Duodenal mucosa (tissue), 2 donors: ENCODE measurements around the gene TOLLIP.

Experiments
- H3K27ac ChIP-seq: one replicate; pipeline ENCODE4 v1.7.0; 2013; ENCODE audit warnings: low read depth, low read length
- H3K27me3 ChIP-seq, 2 donors: one replicate each; pipeline ENCODE4 v1.7.0; 2013; ENCODE audit warnings: low read length in 2 of 2, control low read depth in 1 of 2; ENCODE audit not compliant: insufficient read depth in 2 of 2, control insufficient read depth in 1 of 2
- H3K36me3 ChIP-seq, 2 donors: one replicate each; pipeline ENCODE4 v1.7.0; 2013; ENCODE audit warnings: low read length in 2 of 2, control low read depth in 1 of 2; ENCODE audit not compliant: insufficient read depth in 2 of 2, control insufficient read depth in 1 of 2
- H3K4me1 ChIP-seq, 2 donors: one replicate each; pipeline ENCODE4 v1.7.0; 2013; ENCODE audit warnings: low read length in 2 of 2, control low read depth in 1 of 2; ENCODE audit not compliant: insufficient read depth in 2 of 2, control insufficient read depth in 1 of 2
- H3K4me3 ChIP-seq, 2 donors: one replicate each; pipeline ENCODE4 v1.7.0; 2013; ENCODE audit warnings: low read length in 2 of 2, low read depth in 1 of 2
- H3K9ac ChIP-seq, 2 donors: one replicate each; pipeline ENCODE4 v1.7.0; 2013; ENCODE audit warnings: low read length in 2 of 2, low read depth in 1 of 2
- H3K9me3 ChIP-seq, 2 donors: one replicate each; pipeline ENCODE4 v1.7.0; 2013; ENCODE audit warnings: low read length in 2 of 2, control low read depth in 1 of 2; ENCODE audit not compliant: control insufficient read depth in 1 of 2

Gene TOLLIP

GRCh38 chr11:1335264-1335810 lies 25.9 kb upstream of the TOLLIP start:
- H3K4me3 ChIP-seq = peak overlapping the region; percentile 52 to 62
- H3K4me1 ChIP-seq = peaks cover 16 to 17% of the 10 kb centered on the region in 2 donors
- H3K9ac ChIP-seq = no peak overlapping the region
- H3K27me3 ChIP-seq = peaks cover 0 to 5% of the 10 kb centered on the region in 2 donors
- H3K9me3 ChIP-seq = no peaks in the 10 kb centered on the region
- H3K36me3 ChIP-seq = no peaks in the 10 kb centered on the region
- H3K27ac ChIP-seq = no peak overlapping the region

GRCh38 chr11:1333860-1334259 lies 24.4 kb upstream of the TOLLIP start:
- Histone ChIP-seq H3K36me3 (no peaks in the 10 kb centered on the region), H3K9me3 (no peaks in the 10 kb centered on the region), H3K4me3 (no peak overlapping the region), H3K9ac (no peak overlapping the region), H3K27me3 (peaks cover 0 to 5% of the 10 kb centered on the region in 2 donors), H3K4me1 (peaks cover 16 to 17% of the 10 kb centered on the region in 2 donors), H3K27ac (no peak overlapping the region)

- no peaks in the 10 kb centered on the region for H3K36me3 ChIP-seq
- H3K4me1 ChIP-seq = peaks cover 16 to 17% of the 10 kb centered on the region in 2 donors
- H3K27me3 ChIP-seq = peaks cover 0 to 5% of the 10 kb centered on the region in 2 donors
- H3K9ac ChIP-seq = no peak overlapping the region
- no peak overlapping the region for H3K27ac ChIP-seq
- no peak overlapping the region for H3K4me3 ChIP-seq
- H3K9me3 ChIP-seq = no peaks in the 10 kb centered on the region
These were observed 23.8 kb upstream of the TOLLIP start for GRCh38 chr11:1333091-1333772.

GRCh38 chr11:1330473-1330872 lies 21.0 kb upstream of the TOLLIP start:
- no peaks in the 10 kb centered on the region for H3K36me3 ChIP-seq
- peaks cover 0 to 4% of the 10 kb centered on the region in 2 donors for H3K27me3 ChIP-seq
- no peak overlapping the region for H3K9ac ChIP-seq
- H3K9me3 ChIP-seq = no peaks in the 10 kb centered on the region
- H3K4me3 ChIP-seq = no peak overlapping the region
- H3K4me1 ChIP-seq = peaks cover 9 to 11% of the 10 kb centered on the region in 2 donors
- no peak overlapping the region for H3K27ac ChIP-seq

GRCh38 chr11:1327064-1327460 lies 17.6 kb upstream of the TOLLIP start:
- H3K9ac ChIP-seq = no peak overlapping the region
- no peak overlapping the region for H3K4me3 ChIP-seq
- no peak overlapping the region for H3K27ac ChIP-seq

GRCh38 chr11:1326435-1327063 lies 17.1 kb upstream of the TOLLIP start:
- peaks cover 0 to 7% of the 10 kb centered on the region in 2 donors for H3K4me1 ChIP-seq
- H3K27ac ChIP-seq = no peak overlapping the region
- H3K9ac ChIP-seq = no peak overlapping the region
- H3K4me3 ChIP-seq = no peak overlapping the region
- H3K36me3 ChIP-seq = no peaks in the 10 kb centered on the region
- no peaks in the 10 kb centered on the region for H3K27me3 ChIP-seq
- no peaks in the 10 kb centered on the region for H3K9me3 ChIP-seq

More at GRCh38 chr11:1327064-1327460, 17.6 kb upstream of the TOLLIP start:
- Histone ChIP-seq H3K9me3 (no peaks in the 10 kb centered on the region), H3K27me3 (no peaks in the 10 kb centered on the region), H3K36me3 (no peaks in the 10 kb centered on the region), H3K4me1 (peaks cover 0 to 7% of the 10 kb centered on the region in 2 donors)

GRCh38 chr11:1323774-1324173 lies 14.3 kb upstream of the TOLLIP start:
- no peaks in the 10 kb centered on the region for H3K36me3 ChIP-seq
- peaks cover 0 to 7% of the 10 kb centered on the region in 2 donors for H3K4me1 ChIP-seq
- no peak overlapping the region for H3K4me3 ChIP-seq
- no peak overlapping the region for H3K27ac ChIP-seq
- H3K9me3 ChIP-seq = no peaks in the 10 kb centered on the region
- no peak overlapping the region for H3K9ac ChIP-seq
- no peaks in the 10 kb centered on the region for H3K27me3 ChIP-seq

- H3K9me3 ChIP-seq = no peaks in the 10 kb centered on the region
- H3K4me3 ChIP-seq = no peak overlapping the region
- no peak overlapping the region for H3K27ac ChIP-seq
- no peaks in the 10 kb centered on the region for H3K27me3 ChIP-seq
- no peak overlapping the region for H3K9ac ChIP-seq
- H3K4me1 ChIP-seq = no peaks in the 10 kb centered on the region
- H3K36me3 ChIP-seq = no peaks in the 10 kb centered on the region
These were observed 8.6 kb upstream of the TOLLIP start for GRCh38 chr11:1317993-1318392.

- H3K27ac ChIP-seq = no peak overlapping the region
- no peaks in the 10 kb centered on the region for H3K27me3 ChIP-seq
- no peak overlapping the region for H3K9ac ChIP-seq
- no peaks in the 10 kb centered on the region for H3K36me3 ChIP-seq
- H3K4me3 ChIP-seq = no peak overlapping the region
- H3K4me1 ChIP-seq = no peaks in the 10 kb centered on the region
- no peaks in the 10 kb centered on the region for H3K9me3 ChIP-seq
These were observed 8.0 kb upstream of the TOLLIP start for GRCh38 chr11:1317432-1317831.

GRCh38 chr11:1310772-1311468 lies 1.5 kb upstream of the TOLLIP start:
- H3K4me3 ChIP-seq = peak overlapping the region; percentile 83 to 85
- no peak overlapping the region for H3K27ac ChIP-seq
- peaks cover 0 to 6% of the 10 kb centered on the region in 2 donors for H3K9me3 ChIP-seq
- no peaks in the 10 kb centered on the region for H3K36me3 ChIP-seq
- peak overlapping the region; percentile 83 to 97 for H3K9ac ChIP-seq
- H3K27me3 ChIP-seq = no peaks in the 10 kb centered on the region
- peaks cover 35% of the 10 kb centered on the region in 2 donors for H3K4me1 ChIP-seq
